OCI-LY7 (cell line): ENCODE measurements around the gene NKAIN2. TPM values are rescaled to one million over a fixed set of nuclear protein-coding genes. Genes with fewer than 3 reads are reported as not detected.

Experiments used
- BruUV-seq: library from RNA; stranded (reverse); fragments of 400-500 nt; replicated peaks from 2 replicates; lab custom pipeline; 2021; lab: Mats Ljungman, UMichigan
- CTCF ChIA-PET: fragments of 300-600 bp; sonication (Branson Sonifier 250); formaldehyde crosslinking; loops from one replicate; lab custom pipeline; 2022; ENCODE audit warnings: antibody characterized with exemption; ENCODE audit not compliant: unreplicated experiment; lab: Charles Lee
- POLR2A ChIA-PET: fragments of 300-600 bp; sonication (Branson Sonifier 250); formaldehyde crosslinking; loops from one replicate; lab custom pipeline; 2022; ENCODE audit warnings: antibody characterized with exemption; lab: Charles Lee
- DNase-seq: peaks from one replicate; pipeline ENCODE4 v3.0.0-alpha.2; 2015; ENCODE audit warnings: low spot score
- H2AFZ ChIP-seq: fragments of 200-600 bp; sonication (generic), shearing (Covaris generic); 2 replicates; pipeline ENCODE4 v1.6.1; 2014; ENCODE audit warnings: mild to moderate bottlenecking, antibody characterized with exemption, low read length, moderate library complexity
- H3K27ac ChIP-seq: fragments of 200-600 bp; sonication (generic); 2 replicates; pipeline ENCODE4 v1.5.1; 2014; ENCODE audit warnings: mixed run types, low read depth, mild to moderate bottlenecking, moderate library complexity, low read length, inconsistent platforms; ENCODE audit not compliant: poor library complexity, severe bottlenecking
- H3K36me3 ChIP-seq: fragments of 200-600 bp; sonication (generic); 2 replicates; pipeline ENCODE4 v1.6.1; 2014; ENCODE audit warnings: mild to moderate bottlenecking, antibody characterized with exemption, low read length, moderate library complexity, mixed read lengths; ENCODE audit not compliant: insufficient read depth
- H3K4me1 ChIP-seq: fragments of 200-600 bp; sonication (generic); 2 replicates; pipeline ENCODE4 v1.5.1; 2014; ENCODE audit warnings: mild to moderate bottlenecking, low read length; ENCODE audit not compliant: insufficient read depth, poor library complexity, severe bottlenecking
- H3K4me2 ChIP-seq: fragments of 200-600 bp; sonication (generic); 2 replicates; pipeline ENCODE4 v1.6.1; 2014; ENCODE audit warnings: mild to moderate bottlenecking, low read length
- H3K4me3 ChIP-seq: fragments of 200-600 bp; sonication (generic); 2 replicates; pipeline ENCODE4 v1.5.1; 2014; ENCODE audit warnings: mild to moderate bottlenecking, low read depth, low read length; ENCODE audit not compliant: poor library complexity, severe bottlenecking
- H3K79me2 ChIP-seq: fragments of 200-600 bp; sonication (generic); 2 replicates; pipeline ENCODE4 v1.6.1; 2016; ENCODE audit warnings: low read depth, mild to moderate bottlenecking, low read length, moderate library complexity, mixed read lengths; ENCODE audit not compliant: insufficient read depth
- H3K9me2 ChIP-seq: fragments of 200-600 bp; sonication (generic); 2 replicates; pipeline ENCODE4 v1.6.1; 2016; ENCODE audit warnings: mild to moderate bottlenecking, low read length, mixed read lengths; ENCODE audit not compliant: insufficient read depth
- H3K9me3 ChIP-seq: fragments of 200-600 bp; sonication (generic); 2 replicates; pipeline ENCODE4 v1.6.1; 2014; ENCODE audit warnings: mild to moderate bottlenecking, mixed run types, low read length, mixed read lengths
- H4K20me1 ChIP-seq: fragments of 200-600 bp; sonication (generic); 2 replicates; pipeline ENCODE4 v1.6.1; 2014; ENCODE audit warnings: mild to moderate bottlenecking, antibody characterized with exemption, low read length, moderate library complexity, mixed read lengths; ENCODE audit not compliant: insufficient read depth
- EZH2phosphoT487 ChIP-seq: fragments of 200-600 bp; sonication (generic); IDR thresholded peaks from 2 replicates; pipeline ENCODE4 v1.6.1; 2018; ENCODE audit warnings: low read depth, borderline replicate concordance, mild to moderate bottlenecking, mixed run types, antibody characterized with exemption, low read length, moderate library complexity, mixed read lengths
- intact Hi-C: fragments of 100-400 bp; cut with micrococcal nuclease; formaldehyde crosslinking; loops from one replicate; pipeline ENCODE4 v1.10.0; 2022; ENCODE audit not compliant: unreplicated experiment
- total RNA-seq, 2 experiments: library from RNA; depleted of rRNA in 1 of 2; stranded (reverse); fragments of >200 nt in 1 of 2; shearing (Covaris generic) in 1 of 2; gene quantifications; 2 replicates each; pipeline ENCODE4 v1.2.3, GENCODE V29; 2014 to 2022
- TF ChIP-seq, protein P1 (sequence below): fragments of 200-600 bp; sonication (generic); conservative IDR thresholded peaks from 2 replicates; pipeline ENCODE4 v1.5.1; 2014; ENCODE audit warnings: mild to moderate bottlenecking, antibody characterized with exemption, low read length, moderate library complexity, mixed read lengths

The NKAIN2 gene
- total RNA-seq, 2 experiments from 2014 or later, result not detected

DNA sequence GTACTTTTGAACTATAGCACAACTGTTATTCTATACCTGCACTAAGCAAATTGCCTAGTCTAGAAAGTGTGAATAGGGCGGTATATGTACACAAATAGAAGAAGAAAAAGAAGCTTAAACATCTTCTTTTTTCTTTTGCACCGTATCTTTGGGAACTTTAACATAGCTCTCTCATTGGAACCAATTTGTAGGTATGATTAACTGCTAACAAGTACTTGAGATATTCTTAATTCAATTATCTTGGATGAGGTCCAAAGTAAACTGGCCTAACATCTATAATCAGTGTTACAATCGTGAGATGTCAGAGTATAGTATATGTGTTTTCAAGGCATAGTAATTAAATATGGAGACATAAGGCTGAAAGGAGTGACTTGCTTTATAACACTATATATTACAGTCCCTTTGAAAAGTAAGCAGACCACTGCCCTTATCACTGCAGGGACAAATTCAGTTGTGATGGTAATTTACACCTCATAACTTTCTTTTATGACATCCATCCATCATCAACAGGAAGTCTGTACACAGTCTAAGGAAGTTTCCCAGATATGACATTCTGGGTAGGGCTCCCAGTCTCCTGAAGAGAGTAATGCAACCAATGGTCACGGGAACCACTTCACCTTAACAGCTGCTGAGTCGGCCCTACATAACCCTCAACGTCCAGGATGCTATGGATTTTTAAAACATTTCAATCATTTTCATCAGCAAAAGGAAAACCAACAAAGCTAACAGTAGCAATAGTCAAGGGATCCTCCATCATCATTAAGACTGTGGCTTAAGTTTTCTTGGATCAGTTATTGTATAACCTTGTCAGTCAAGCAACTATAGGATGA lies 37.6 kb downstream of the NKAIN2 start:
- CTCF ChIA-PET, result no interaction called here
- Histone ChIP-seq H3K4me1 (no peaks in the 10 kb centered on the region), H4K20me1 (no peaks in the 10 kb centered on the region), H3K27ac (no peak overlapping the region), H3K4me2 (no peak overlapping the region), H3K36me3 (no peaks in the 10 kb centered on the region), H3K79me2 (no peaks in the 10 kb centered on the region), H2AFZ (no peak overlapping the region), H3K4me3 (no peak overlapping the region), H3K9me3 (no peaks in the 10 kb centered on the region), H3K9me2 (no peaks in the 10 kb centered on the region)
- TF ChIP-seq EZH2phosphoT487, result no peak
- TF ChIP-seq, protein P1, sequence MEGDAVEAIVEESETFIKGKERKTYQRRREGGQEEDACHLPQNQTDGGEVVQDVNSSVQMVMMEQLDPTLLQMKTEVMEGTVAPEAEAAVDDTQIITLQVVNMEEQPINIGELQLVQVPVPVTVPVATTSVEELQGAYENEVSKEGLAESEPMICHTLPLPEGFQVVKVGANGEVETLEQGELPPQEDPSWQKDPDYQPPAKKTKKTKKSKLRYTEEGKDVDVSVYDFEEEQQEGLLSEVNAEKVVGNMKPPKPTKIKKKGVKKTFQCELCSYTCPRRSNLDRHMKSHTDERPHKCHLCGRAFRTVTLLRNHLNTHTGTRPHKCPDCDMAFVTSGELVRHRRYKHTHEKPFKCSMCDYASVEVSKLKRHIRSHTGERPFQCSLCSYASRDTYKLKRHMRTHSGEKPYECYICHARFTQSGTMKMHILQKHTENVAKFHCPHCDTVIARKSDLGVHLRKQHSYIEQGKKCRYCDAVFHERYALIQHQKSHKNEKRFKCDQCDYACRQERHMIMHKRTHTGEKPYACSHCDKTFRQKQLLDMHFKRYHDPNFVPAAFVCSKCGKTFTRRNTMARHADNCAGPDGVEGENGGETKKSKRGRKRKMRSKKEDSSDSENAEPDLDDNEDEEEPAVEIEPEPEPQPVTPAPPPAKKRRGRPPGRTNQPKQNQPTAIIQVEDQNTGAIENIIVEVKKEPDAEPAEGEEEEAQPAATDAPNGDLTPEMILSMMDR, result no peak
- BruUV-seq, result no TSS peak
- intact Hi-C loops, result no loop called here
- no peak for DNase-seq
- POLR2A ChIA-PET, result no interaction called here

DNA sequence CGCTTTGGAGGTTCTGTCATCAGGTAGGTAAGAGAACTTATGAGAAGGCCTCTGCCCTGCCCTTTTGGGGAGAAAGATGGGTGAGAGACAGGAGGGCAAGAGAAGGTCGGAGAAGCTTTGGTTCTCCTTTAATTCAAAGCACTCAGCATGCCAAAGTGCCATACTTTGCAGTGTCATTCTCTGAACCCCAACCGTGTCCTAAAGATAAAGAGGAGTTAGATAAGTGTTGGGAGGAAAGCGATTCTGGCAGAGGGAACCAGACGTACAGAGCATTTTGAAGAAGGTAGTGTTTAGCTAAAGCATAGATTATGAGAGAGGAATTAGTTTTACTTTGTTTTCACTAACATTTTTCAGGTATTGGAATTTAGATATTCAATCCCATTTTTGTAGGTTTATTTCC lies 40.3 kb downstream of the NKAIN2 start:
- H3K9me2 ChIP-seq, result no peaks in the 10 kb centered on the region
- H2AFZ ChIP-seq, result no peak overlapping the region
- H3K4me3 ChIP-seq, result no peak overlapping the region
- DNase-seq, result no peak
- BruUV-seq, result no TSS peak
- no peaks in the 10 kb centered on the region for H4K20me1 ChIP-seq
- no peaks in the 10 kb centered on the region for H3K36me3 ChIP-seq
- TF ChIP-seq, protein P1, result no peak
- TF ChIP-seq EZH2phosphoT487, result no peak
- ChIA-PET CTCF (no interaction called here), POLR2A (no interaction called here)
- H3K4me2 ChIP-seq, result no peak overlapping the region
- no peaks in the 10 kb centered on the region for H3K4me1 ChIP-seq
- intact Hi-C loops, result no loop called here
- no peaks in the 10 kb centered on the region for H3K9me3 ChIP-seq
- no peak overlapping the region for H3K27ac ChIP-seq
- no peaks in the 10 kb centered on the region for H3K79me2 ChIP-seq

DNA sequence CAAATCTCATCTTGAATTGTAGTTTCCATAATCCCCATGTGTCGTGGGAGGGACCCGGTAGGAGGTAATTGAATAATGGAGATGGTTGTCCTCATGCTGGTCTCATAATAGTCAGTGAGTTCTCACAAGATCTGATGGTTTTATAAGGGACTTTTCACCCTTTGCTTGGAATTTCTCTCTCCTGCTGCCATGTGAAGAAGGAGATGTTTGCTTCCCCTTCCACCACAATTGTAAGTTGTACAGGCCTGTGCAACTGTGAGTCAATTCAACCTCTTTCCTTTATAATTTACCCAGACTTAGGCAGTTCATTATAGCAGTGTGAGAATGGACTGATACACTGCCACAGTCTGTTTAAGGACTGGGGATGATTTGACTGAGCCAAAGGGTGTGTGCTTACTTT lies 44.7 kb downstream of the NKAIN2 start:
- ChIA-PET POLR2A (no interaction called here), CTCF (no interaction called here)
- TF ChIP-seq EZH2phosphoT487, result no peak
- TF ChIP-seq, protein P1, result no peak
- intact Hi-C loops, result no loop called here
- no peaks in the 10 kb centered on the region for H4K20me1 ChIP-seq
- no peaks in the 10 kb centered on the region for H3K9me3 ChIP-seq
- no peak overlapping the region for H3K27ac ChIP-seq
- no peak for DNase-seq
- no peak overlapping the region for H3K4me2 ChIP-seq
- H2AFZ ChIP-seq, result no peak overlapping the region
- H3K4me1 ChIP-seq, result no peaks in the 10 kb centered on the region
- H3K79me2 ChIP-seq, result no peaks in the 10 kb centered on the region
- H3K36me3 ChIP-seq, result no peaks in the 10 kb centered on the region
- no TSS peak for BruUV-seq
- no peaks in the 10 kb centered on the region for H3K9me2 ChIP-seq
- H3K4me3 ChIP-seq, result no peak overlapping the region
